ENCODE results near the gene DNAH2. TPM values are rescaled to one million over a fixed set of nuclear protein-coding genes. Genes with fewer than 3 reads are reported as not detected.

The DNAH2 gene
- total and polyA plus RNA-seq, 9 of the 15 experiments (the other 6 are each of a cell fraction or from before 2014, with no cell fraction given): 0.03 TPM; not detected in 8

GRCh38 chr17:7836596-7837407 lies 119.3 kb downstream of the DNAH2 start (continued):
- TF ChIP-seq, protein P1, sequence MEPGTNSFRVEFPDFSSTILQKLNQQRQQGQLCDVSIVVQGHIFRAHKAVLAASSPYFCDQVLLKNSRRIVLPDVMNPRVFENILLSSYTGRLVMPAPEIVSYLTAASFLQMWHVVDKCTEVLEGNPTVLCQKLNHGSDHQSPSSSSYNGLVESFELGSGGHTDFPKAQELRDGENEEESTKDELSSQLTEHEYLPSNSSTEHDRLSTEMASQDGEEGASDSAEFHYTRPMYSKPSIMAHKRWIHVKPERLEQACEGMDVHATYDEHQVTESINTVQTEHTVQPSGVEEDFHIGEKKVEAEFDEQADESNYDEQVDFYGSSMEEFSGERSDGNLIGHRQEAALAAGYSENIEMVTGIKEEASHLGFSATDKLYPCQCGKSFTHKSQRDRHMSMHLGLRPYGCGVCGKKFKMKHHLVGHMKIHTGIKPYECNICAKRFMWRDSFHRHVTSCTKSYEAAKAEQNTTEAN (CRISPR knock-in tag; IDR thresholded peaks at IDR 0.05): no peak
- no peak for TF ChIP-seq EWSR1 (IDR thresholded peaks at IDR 0.05; ENCODE audit: borderline replicate concordance, low read depth, partially characterized antibody)
- no peak for TF ChIP-seq DNMT1 (IDR thresholded peaks at IDR 0.05)
- no peak for TF ChIP-seq RHOXF2B (CRISPR knock-in tag; conservative IDR thresholded peaks at IDR 0.05)
- TF ChIP-seq RBM39 (optimal IDR thresholded peaks at IDR 0.05; ENCODE audit: low read depth, low read length): peak; percentile 51
- TF ChIP-seq, protein P2, sequence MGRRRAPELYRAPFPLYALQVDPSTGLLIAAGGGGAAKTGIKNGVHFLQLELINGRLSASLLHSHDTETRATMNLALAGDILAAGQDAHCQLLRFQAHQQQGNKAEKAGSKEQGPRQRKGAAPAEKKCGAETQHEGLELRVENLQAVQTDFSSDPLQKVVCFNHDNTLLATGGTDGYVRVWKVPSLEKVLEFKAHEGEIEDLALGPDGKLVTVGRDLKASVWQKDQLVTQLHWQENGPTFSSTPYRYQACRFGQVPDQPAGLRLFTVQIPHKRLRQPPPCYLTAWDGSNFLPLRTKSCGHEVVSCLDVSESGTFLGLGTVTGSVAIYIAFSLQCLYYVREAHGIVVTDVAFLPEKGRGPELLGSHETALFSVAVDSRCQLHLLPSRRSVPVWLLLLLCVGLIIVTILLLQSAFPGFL (CRISPR knock-in tag; IDR thresholded peaks at IDR 0.05): 0 out of 2 replicates have a peak, but pooled peaks have one; percentile 61
- TF ChIP-seq TOE1 (IDR thresholded peaks at IDR 0.05; ENCODE audit: borderline replicate concordance): peak; percentile 95
- no peak for TF ChIP-seq TOE1 (CRISPR knock-in tag; IDR thresholded peaks at IDR 0.05; ENCODE audit: borderline replicate concordance, low read depth)
- no peak for TF ChIP-seq ZFP36 (IDR thresholded peaks at IDR 0.05; ENCODE audit: low read depth, low read length, partially characterized antibody)
- peak; percentile 40 for TF ChIP-seq CBFA2T3 (IDR thresholded peaks at IDR 0.05)
- no peak for TF ChIP-seq ZNF253 (CRISPR knock-in tag; conservative IDR thresholded peaks at IDR 0.05)
- peak; percentile 80 for TF ChIP-seq EGR1 (conservative IDR thresholded peaks at IDR 0.05)
- peak; percentile 90 for TF ChIP-seq LEF1 (IDR thresholded peaks at IDR 0.05)
- TF ChIP-seq HDAC2 (IDR thresholded peaks at IDR 0.05): 0 out of 2 replicates have a peak, but pooled peaks have one; percentile 58
- TF ChIP-seq, protein P3, sequence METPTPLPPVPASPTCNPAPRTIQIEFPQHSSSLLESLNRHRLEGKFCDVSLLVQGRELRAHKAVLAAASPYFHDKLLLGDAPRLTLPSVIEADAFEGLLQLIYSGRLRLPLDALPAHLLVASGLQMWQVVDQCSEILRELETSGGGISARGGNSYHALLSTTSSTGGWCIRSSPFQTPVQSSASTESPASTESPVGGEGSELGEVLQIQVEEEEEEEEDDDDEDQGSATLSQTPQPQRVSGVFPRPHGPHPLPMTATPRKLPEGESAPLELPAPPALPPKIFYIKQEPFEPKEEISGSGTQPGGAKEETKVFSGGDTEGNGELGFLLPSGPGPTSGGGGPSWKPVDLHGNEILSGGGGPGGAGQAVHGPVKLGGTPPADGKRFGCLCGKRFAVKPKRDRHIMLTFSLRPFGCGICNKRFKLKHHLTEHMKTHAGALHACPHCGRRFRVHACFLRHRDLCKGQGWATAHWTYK (CRISPR knock-in tag; IDR thresholded peaks at IDR 0.05): no peak
- peak; percentile 90 for TF ChIP-seq MYC (IDR thresholded peaks at IDR 0.05; ENCODE audit: low read depth, low read length)
- TF ChIP-seq MYC (CRISPR knock-in tag; IDR thresholded peaks at IDR 0.05; ENCODE audit: borderline replicate concordance, low read depth): no peak
- TF ChIP-seq ZNF24 (IDR thresholded peaks at IDR 0.05): no peak
- TF ChIP-seq, protein P4, sequence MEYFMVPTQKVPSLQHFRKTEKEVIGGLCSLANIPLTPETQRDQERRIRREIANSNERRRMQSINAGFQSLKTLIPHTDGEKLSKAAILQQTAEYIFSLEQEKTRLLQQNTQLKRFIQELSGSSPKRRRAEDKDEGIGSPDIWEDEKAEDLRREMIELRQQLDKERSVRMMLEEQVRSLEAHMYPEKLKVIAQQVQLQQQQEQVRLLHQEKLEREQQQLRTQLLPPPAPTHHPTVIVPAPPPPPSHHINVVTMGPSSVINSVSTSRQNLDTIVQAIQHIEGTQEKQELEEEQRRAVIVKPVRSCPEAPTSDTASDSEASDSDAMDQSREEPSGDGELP (CRISPR knock-in tag; IDR thresholded peaks at IDR 0.05; ENCODE audit: borderline replicate concordance): peak; percentile 84
- TF ChIP-seq PRPF4 (IDR thresholded peaks at IDR 0.05; ENCODE audit: insufficient read depth, low read depth, low read length, poor library complexity, severe bottlenecking): no peak
- TF ChIP-seq CCNT2 (IDR thresholded peaks at IDR 0.05; ENCODE audit: borderline replicate concordance, extremely low read depth, insufficient read length, low read depth, low read length): peak; percentile 22
- peak; percentile 97; the same call in 1 of the 2 replicates for TF ChIP-seq XRCC5 (IDR thresholded peaks at IDR 0.05; ENCODE audit: low read depth, low read length)
- no peak for TF ChIP-seq HIVEP1 (CRISPR knock-in tag; IDR thresholded peaks at IDR 0.05)
- TF ChIP-seq, protein P5, sequence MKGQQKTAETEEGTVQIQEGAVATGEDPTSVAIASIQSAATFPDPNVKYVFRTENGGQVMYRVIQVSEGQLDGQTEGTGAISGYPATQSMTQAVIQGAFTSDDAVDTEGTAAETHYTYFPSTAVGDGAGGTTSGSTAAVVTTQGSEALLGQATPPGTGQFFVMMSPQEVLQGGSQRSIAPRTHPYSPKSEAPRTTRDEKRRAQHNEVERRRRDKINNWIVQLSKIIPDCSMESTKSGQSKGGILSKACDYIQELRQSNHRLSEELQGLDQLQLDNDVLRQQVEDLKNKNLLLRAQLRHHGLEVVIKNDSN (CRISPR knock-in tag; IDR thresholded peaks at IDR 0.05): peak; percentile 93

Measured in K562 (cell line).